Measurements from ENCODE around the gene CDADC1.

The CDADC1 gene

GRCh38 chr13:49295244-49295643, 47.5 kb downstream of the CDADC1 start:
- DNase-seq (ENCODE audit: low read depth) = no peak

- DNase-seq (ENCODE audit: low read depth) = no peak
Observed at GRCh38 chr13:49296659-49297058, 48.9 kb downstream of the CDADC1 start.

GRCh38 chr13:49297338-49297737, 49.6 kb downstream of the CDADC1 start:
- DNase-seq (ENCODE audit: low read depth) = no peak

- no peak for DNase-seq (ENCODE audit: low read depth)
Observed at GRCh38 chr13:49298416-49298815, 50.7 kb downstream of the CDADC1 start.

- no peak for DNase-seq (ENCODE audit: low read depth)
Observed at GRCh38 chr13:49298903-49299605, 51.3 kb downstream of the CDADC1 start.

GRCh38 chr13:49300276-49300675, 52.6 kb downstream of the CDADC1 start:
- DNase-seq (ENCODE audit: low read depth) = no peak

- peak; percentile 33 for DNase-seq (ENCODE audit: low read depth)
Observed at GRCh38 chr13:49300739-49301589, 53.2 kb downstream of the CDADC1 start.

GRCh38 chr13:49302222-49302621, 54.5 kb downstream of the CDADC1 start:
- DNase-seq (ENCODE audit: low read depth) = no peak

- DNase-seq (ENCODE audit: low read depth) = no peak
Observed at GRCh38 chr13:49302817-49303216, 55.1 kb downstream of the CDADC1 start.

- no peak for DNase-seq (ENCODE audit: low read depth)
Observed at GRCh38 chr13:49303533-49304252, 56.0 kb downstream of the CDADC1 start.

- DNase-seq (ENCODE audit: low read depth) = no peak
Observed at GRCh38 chr13:49304356-49304755, 56.6 kb downstream of the CDADC1 start.

- no peak for DNase-seq (ENCODE audit: low read depth)
Observed at GRCh38 chr13:49304763-49305700, 57.3 kb downstream of the CDADC1 start.

GRCh38 chr13:49305792-49306425, 58.2 kb downstream of the CDADC1 start:
- DNase-seq (ENCODE audit: low read depth) = no peak

- DNase-seq (ENCODE audit: low read depth) = no peak
Observed at GRCh38 chr13:49307365-49307764, 59.6 kb downstream of the CDADC1 start.

- DNase-seq (ENCODE audit: low read depth) = no peak
Observed at GRCh38 chr13:49308097-49308875, 60.6 kb downstream of the CDADC1 start.

GRCh38 chr13:49308921-49309408, 61.2 kb downstream of the CDADC1 start:
- no peak for DNase-seq (ENCODE audit: low read depth)

GRCh38 chr13:49310251-49310650, 62.5 kb downstream of the CDADC1 start:
- DNase-seq (ENCODE audit: low read depth) = no peak

GRCh38 chr13:49311816-49312215, 64.1 kb downstream of the CDADC1 start:
- no peak for DNase-seq (ENCODE audit: low read depth)

- DNase-seq (ENCODE audit: low read depth) = no peak
Observed at GRCh38 chr13:49314344-49314882, 66.7 kb downstream of the CDADC1 start.

- DNase-seq (ENCODE audit: low read depth) = no peak
Observed at GRCh38 chr13:49315036-49315565, 67.4 kb downstream of the CDADC1 start.

Data from activated T-cell treated with anti-CD3 and anti-CD28 coated beads for 48 hours (primary cell).